ENCODE results near the gene FMN2. TPM values are rescaled to one million over a fixed set of nuclear protein-coding genes. Genes with fewer than 3 reads are reported as not detected.

Gene FMN2
- total RNA-seq, 4 donors from 2014 or later: 3.6 to 35.5 (median 5.6) TPM

- H3K9me3 ChIP-seq: no peaks in the 10 kb centered on the region
- H3K36me3 ChIP-seq: no peaks in the 10 kb centered on the region
- 70% methylated on average over 5 of the region's 5 CpGs; no CpG with 5 or more reads in 1 of the 2 donors for WGBS, 2 donors (ENCODE audit: low coverage in 1 of 2)
- TF ChIP-seq POLR2A (IDR thresholded peaks at IDR 0.05): no peak
- no peaks in the 10 kb centered on the region for H3K27me3 ChIP-seq
- H3K27ac ChIP-seq: no peak overlapping the region
- DNase-seq: no peak
- in situ Hi-C loops (cut with MboI; ENCODE audit: low pct_ligation_motif_present in 1 of 4, low pct_unique_long_range_greater_than_20kb in 1 of 4, low sequenced_read_pairs in 3 of 4): no loop called here
- no peak overlapping the region for H3K4me3 ChIP-seq
- peaks cover 0 to 14% (median 9%) of the 10 kb centered on the region in 4 donors for H3K4me1 ChIP-seq
- intact Hi-C loops (cut with DNase I; ENCODE audit: low total_unique reads): no loop called here
Measured at GRCh38 chr1:240242601-240243144, 151.0 kb downstream of the FMN2 start.

GRCh38 chr1:240244968-240245628 lies 153.4 kb downstream of the FMN2 start:
- Histone ChIP-seq H3K27me3 (no peaks in the 10 kb centered on the region), H3K4me3 (no peak overlapping the region), H3K27ac (no peak overlapping the region), H3K9me3 (peaks cover 3 to 5% of the 10 kb centered on the region in 2 donors), H3K36me3 (no peaks in the 10 kb centered on the region), H3K4me1 (peaks cover 0 to 14% (median 9%) of the 10 kb centered on the region in 4 donors)
- 75 to 86% methylated on average over 3 of the region's 3 CpGs for WGBS, 2 donors (ENCODE audit: low coverage in 1 of 2)
- intact Hi-C loops (cut with DNase I; ENCODE audit: low total_unique reads): no loop called here
- DNase-seq: no peak
- TF ChIP-seq POLR2A (IDR thresholded peaks at IDR 0.05) (no peak), CTCF (IDR thresholded peaks at IDR 0.05) (no peak), EP300 (IDR thresholded peaks at IDR 0.05; ENCODE audit: low read depth) (no peak)
- in situ Hi-C loops (cut with MboI; ENCODE audit: low pct_ligation_motif_present in 1 of 4, low pct_unique_long_range_greater_than_20kb in 1 of 4, low sequenced_read_pairs in 3 of 4): no loop called here

GRCh38 chr1:240245629-240246020 lies 153.9 kb downstream of the FMN2 start:
- H3K4me3 ChIP-seq: no peak overlapping the region
- H3K27me3 ChIP-seq: no peaks in the 10 kb centered on the region
- 91% methylated on average over 6 of the region's 6 CpGs; no CpG with 5 or more reads in 1 of the 2 donors for WGBS, 2 donors (ENCODE audit: low coverage in 1 of 2)
- peaks cover 3 to 5% of the 10 kb centered on the region in 2 donors for H3K9me3 ChIP-seq
- H3K4me1 ChIP-seq: peaks cover 0 to 14% (median 9%) of the 10 kb centered on the region in 4 donors
- TF ChIP-seq EP300 (IDR thresholded peaks at IDR 0.05; ENCODE audit: low read depth): no peak
- TF ChIP-seq POLR2AphosphoS5 (IDR thresholded peaks at IDR 0.05): no peak
- no peak for TF ChIP-seq CTCF (IDR thresholded peaks at IDR 0.05)
- no peak for TF ChIP-seq POLR2A (IDR thresholded peaks at IDR 0.05)
- in situ Hi-C loops (cut with MboI; ENCODE audit: low pct_ligation_motif_present in 1 of 4, low pct_unique_long_range_greater_than_20kb in 1 of 4, low sequenced_read_pairs in 3 of 4) (no loop called here), intact Hi-C loops (cut with DNase I; ENCODE audit: low total_unique reads) (no loop called here)
- DNase-seq: no peak
- H3K36me3 ChIP-seq: no peaks in the 10 kb centered on the region
- H3K27ac ChIP-seq: no peak overlapping the region

- H3K36me3 ChIP-seq: no peaks in the 10 kb centered on the region
- no peak for DNase-seq
- in situ Hi-C loops (cut with MboI; ENCODE audit: low pct_ligation_motif_present in 1 of 4, low pct_unique_long_range_greater_than_20kb in 1 of 4, low sequenced_read_pairs in 3 of 4) (no loop called here), intact Hi-C loops (cut with DNase I; ENCODE audit: low total_unique reads) (no loop called here)
- WGBS, 2 donors (ENCODE audit: low coverage in 1 of 2): 79% methylated on average over 3 of the region's 3 CpGs
- H3K4me3 ChIP-seq: no peak overlapping the region
- peaks cover 3 to 5% of the 10 kb centered on the region in 2 donors for H3K9me3 ChIP-seq
- H3K4me1 ChIP-seq: peaks cover 0 to 11% (median 7%) of the 10 kb centered on the region in 4 donors
- TF ChIP-seq POLR2AphosphoS5 (IDR thresholded peaks at IDR 0.05): no peak
- H3K27ac ChIP-seq: no peak overlapping the region
- H3K27me3 ChIP-seq: no peaks in the 10 kb centered on the region
Measured at GRCh38 chr1:240247899-240248298, 156.2 kb downstream of the FMN2 start.

- DNase-seq: no peak
- 92% methylated on average over 5 of the region's 5 CpGs; no CpG with 5 or more reads in 1 of the 2 donors for WGBS, 2 donors (ENCODE audit: low coverage in 1 of 2)
- in situ Hi-C loops (cut with MboI; ENCODE audit: low pct_ligation_motif_present in 1 of 4, low pct_unique_long_range_greater_than_20kb in 1 of 4, low sequenced_read_pairs in 3 of 4): no loop called here
Measured at GRCh38 chr1:240254006-240254405, 162.3 kb downstream of the FMN2 start.

More at GRCh38 chr1:240254006-240254405, 162.3 kb downstream of the FMN2 start:
- Histone ChIP-seq H3K36me3 (no peaks in the 10 kb centered on the region), H3K27ac (no peak overlapping the region), H3K27me3 (no peaks in the 10 kb centered on the region), H3K4me3 (no peak overlapping the region), H3K4me1 (no peaks in the 10 kb centered on the region), H3K9me3 (peaks cover 3 to 5% of the 10 kb centered on the region in 2 donors)
- intact Hi-C loops (cut with DNase I; ENCODE audit: low total_unique reads): no loop called here
- TF ChIP-seq CTCF (IDR thresholded peaks at IDR 0.05) (no peak), POLR2AphosphoS5 (IDR thresholded peaks at IDR 0.05) (no peak), POLR2A (IDR thresholded peaks at IDR 0.05) (no peak), EP300 (IDR thresholded peaks at IDR 0.05; ENCODE audit: low read depth) (no peak)
